Gastrocnemius medialis (tissue), 4 donors: ENCODE results near the gene XXYLT1. TPM values are rescaled to one million over a fixed set of nuclear protein-coding genes. Genes with fewer than 3 reads are reported as not detected.

Source experiments
- ATAC-seq, 2 donors: fragments of 150-250 bp; one replicate each; pipeline ENCODE4 v1.9.1; 2016
- DNase-seq, 2 donors: peaks; one replicate each; pipeline ENCODE4 v3.0.0-alpha.2; 2019
- H3K27ac ChIP-seq, 4 donors: fragments of 200-600 bp; sonication (generic); 1 replicate in 1 of 4; 2 replicates in 3 of 4; pipeline ENCODE4 v1.5.1; 2016 to 2018; ENCODE audit warnings: mild to moderate bottlenecking in 2 of 4, moderate library complexity in 1 of 4
- H3K27me3 ChIP-seq, 3 donors: fragments of 200-600 bp; sonication (generic) in 2 of 3; 1 replicate in 1 of 3; 2 replicates in 2 of 3; pipeline versions ENCODE4 v1.5.1 to v1.6.0; 2016 to 2019; ENCODE audit warnings: mild to moderate bottlenecking in 1 of 3, moderate library complexity in 1 of 3
- H3K36me3 ChIP-seq, 2 donors: fragments of 200-600 bp; sonication (generic) in 1 of 2; one replicate each; pipeline ENCODE4 v1.5.1; 2017 to 2018
- H3K4me1 ChIP-seq, 2 donors: fragments of 200-600 bp; sonication (generic) in 1 of 2; one replicate each; pipeline ENCODE4 v1.5.1; 2016 to 2017; ENCODE audit warnings: mild to moderate bottlenecking in 2 of 2
- H3K4me3 ChIP-seq, 4 donors: fragments of 200-600 bp; sonication (generic) in 3 of 4; 1 replicate in 1 of 4; 2 replicates in 3 of 4; pipeline ENCODE4 v1.5.1; 2016 to 2019; ENCODE audit warnings: mild to moderate bottlenecking in 2 of 4
- H3K9me3 ChIP-seq, 3 donors: fragments of 200-600 bp; sonication (generic) in 2 of 3; 1 replicate in 1 of 3; 2 replicates in 2 of 3; pipeline ENCODE4 v1.5.1; 2016 to 2019
- CTCF ChIP-seq, 5 experiments: fragments of 450-650 bp in 3 of 5; fragments of 200-600 bp in 2 of 5; sonication (generic) in 2 of 5; IDR thresholded peaks in 4 of 5; conservative IDR thresholded peaks in 1 of 5; 1 replicate in 4 of 5; 2 replicates in 1 of 5; pipeline ENCODE4 v1.5.1; 2016 to 2019; ENCODE audit warnings: antibody characterized with exemption in 5 of 5, mild to moderate bottlenecking in 3 of 5, moderate library complexity in 3 of 5
- POLR2A ChIP-seq, 2 donors: fragments of 450-650 bp; IDR thresholded peaks; one replicate each; pipeline ENCODE4 v1.6.1; 2017; ENCODE audit warnings: antibody characterized with exemption in 2 of 2, mild to moderate bottlenecking in 2 of 2, moderate library complexity in 2 of 2
- in situ Hi-C, 4 donors: fragments of 200-750 bp; cut with MboI; loops; one replicate each; pipeline versions ENCODE4 v1.15.0 to v1.8.0; 2017; ENCODE audit warnings: low sequenced_read_pairs in 4 of 4
- intact Hi-C: fragments of 100-400 bp; cut with DNase I; formaldehyde crosslinking; loops from one replicate; pipeline ENCODE4 v1.15.1; 2023; ENCODE audit warnings: low total_unique reads
- total RNA-seq, 4 donors: library from RNA; depleted of rRNA; stranded (reverse); fragments of >200 nt; gene quantifications; one replicate each; pipeline versions ENCODE4 v1.1.0 to v1.2.3, GENCODE V29; 2016

XXYLT1 gene
- total RNA-seq, 4 donors from 2014 or later: 0.87 to 3.1 (median 1.3) TPM

- intact Hi-C loops: no loop called here
Observed at GRCh38 chr3:195139091-195139875, 131.7 kb downstream of the XXYLT1 start.

GRCh38 chr3:195137638-195138588 lies 133.0 kb downstream of the XXYLT1 start:
- in situ Hi-C loops: loop anchor here in 1 of 4 donors (25.0 kb wide), 1 partner anchor 374 kb away; no protein-coding TSS in a partner anchor
- ATAC-seq (no peak), DNase-seq (no peak)
- H3K27me3 ChIP-seq: no peaks in the 10 kb centered on the region
- intact Hi-C loops: no loop called here
- no peak overlapping the region for H3K27ac ChIP-seq
- H3K4me1 ChIP-seq: no peaks in the 10 kb centered on the region
- no peak overlapping the region for H3K4me3 ChIP-seq
- no peaks in the 10 kb centered on the region for H3K9me3 ChIP-seq
- H3K36me3 ChIP-seq: no peaks in the 10 kb centered on the region
- TF ChIP-seq POLR2A (IDR thresholded peaks at IDR 0.05) (no peak), CTCF (IDR thresholded peaks at IDR 0.05 in 4 of 5, conservative IDR thresholded peaks at IDR 0.05 in 1 of 5) (no peak)

More at GRCh38 chr3:195139091-195139875, 131.7 kb downstream of the XXYLT1 start:
- Histone ChIP-seq H3K9me3 (no peaks in the 10 kb centered on the region), H3K27me3 (no peaks in the 10 kb centered on the region), H3K27ac (no peak overlapping the region), H3K4me1 (no peaks in the 10 kb centered on the region), H3K4me3 (no peak overlapping the region), H3K36me3 (no peaks in the 10 kb centered on the region)
- TF ChIP-seq CTCF (IDR thresholded peaks at IDR 0.05 in 4 of 5, conservative IDR thresholded peaks at IDR 0.05 in 1 of 5): no peak
- no peak for TF ChIP-seq POLR2A (IDR thresholded peaks at IDR 0.05)
- DNase-seq: no peak
- in situ Hi-C loops: loop anchor here in 1 of 4 donors (25.0 kb wide), 1 partner anchor 373 kb away; no protein-coding TSS in a partner anchor
- no peak for ATAC-seq

- ATAC-seq (no peak), DNase-seq (no peak)
- in situ Hi-C loops: loop anchor here in 1 of 4 donors (25.0 kb wide), 1 partner anchor 376 kb away; no protein-coding TSS in a partner anchor
- Histone ChIP-seq H3K4me3 (no peak overlapping the region), H3K27ac (no peak overlapping the region), H3K4me1 (no peaks in the 10 kb centered on the region), H3K36me3 (no peaks in the 10 kb centered on the region), H3K9me3 (no peaks in the 10 kb centered on the region), H3K27me3 (no peaks in the 10 kb centered on the region)
- intact Hi-C loops: no loop called here
- TF ChIP-seq CTCF (IDR thresholded peaks at IDR 0.05 in 4 of 5, conservative IDR thresholded peaks at IDR 0.05 in 1 of 5) (no peak), POLR2A (IDR thresholded peaks at IDR 0.05) (no peak)
Observed at GRCh38 chr3:195135917-195136316, 135.0 kb downstream of the XXYLT1 start.

- TF ChIP-seq CTCF (IDR thresholded peaks at IDR 0.05 in 4 of 5, conservative IDR thresholded peaks at IDR 0.05 in 1 of 5) (no peak), POLR2A (IDR thresholded peaks at IDR 0.05) (no peak)
- in situ Hi-C loops: loop anchor here in 1 of 4 donors (25.0 kb wide), 1 partner anchor 378 kb away; no protein-coding TSS in a partner anchor
Observed at GRCh38 chr3:195134431-195134830, 136.5 kb downstream of the XXYLT1 start.

More at GRCh38 chr3:195134431-195134830, 136.5 kb downstream of the XXYLT1 start:
- intact Hi-C loops: no loop called here
- Histone ChIP-seq H3K27ac (no peak overlapping the region), H3K9me3 (no peaks in the 10 kb centered on the region), H3K36me3 (no peaks in the 10 kb centered on the region), H3K27me3 (no peaks in the 10 kb centered on the region), H3K4me3 (no peak overlapping the region), H3K4me1 (no peaks in the 10 kb centered on the region)
- ATAC-seq (no peak), DNase-seq (no peak)
